Adrenal gland (tissue), 5 donors: Measurements from ENCODE around the gene RNF222.
"Not testable (repeated sequence)": the region's sequence is repeated elsewhere in the genome, so short reads cannot be mapped to it uniquely, and the experiment has no call there.

Experiments used
- POLR2A ChIP-seq, 2 donors: fragments of 450-650 bp; IDR thresholded peaks; one replicate each; pipeline ENCODE4 v1.6.1; 2017; ENCODE audit warnings: antibody characterized with exemption in 2 of 2, mild to moderate bottlenecking in 2 of 2, moderate library complexity in 1 of 2
- TF ChIP-seq, protein P1 (sequence below), 6 experiments: fragments of 450-650 bp in 4 of 6; fragments of 200-600 bp in 2 of 6; sonication (generic) in 1 of 6; IDR thresholded peaks; 1 replicate in 5 of 6; 2 replicates in 1 of 6; pipeline versions ENCODE4 v1.5.1 to v1.8.0; 2016 to 2021; ENCODE audit warnings: antibody characterized with exemption in 6 of 6, mild to moderate bottlenecking in 2 of 6, moderate library complexity in 1 of 6
- donor health status: DM: no; HTN: no; CAD: no.

DNA sequence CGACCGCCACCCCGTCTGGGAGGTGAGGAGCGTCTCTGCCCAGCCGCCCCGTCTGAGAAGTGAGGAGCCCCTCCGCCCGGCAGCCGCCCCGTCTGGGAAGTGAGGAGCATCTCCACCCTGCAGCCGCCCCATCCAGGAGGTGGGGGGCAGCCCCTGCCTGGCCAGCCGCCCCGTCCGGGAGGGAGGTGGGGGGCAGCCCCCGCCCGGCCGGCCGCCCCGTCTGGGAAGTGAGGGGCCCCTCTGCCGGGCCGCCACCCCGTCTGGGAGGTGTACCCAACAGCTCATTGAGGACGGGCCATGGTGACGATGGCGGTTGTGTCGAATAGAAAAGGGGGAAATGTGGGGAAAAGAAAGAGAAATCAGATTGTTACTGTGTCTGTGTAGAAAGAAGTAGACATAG, 23.8 kb downstream of the RNF222 start:
- TF ChIP-seq, protein P1, sequence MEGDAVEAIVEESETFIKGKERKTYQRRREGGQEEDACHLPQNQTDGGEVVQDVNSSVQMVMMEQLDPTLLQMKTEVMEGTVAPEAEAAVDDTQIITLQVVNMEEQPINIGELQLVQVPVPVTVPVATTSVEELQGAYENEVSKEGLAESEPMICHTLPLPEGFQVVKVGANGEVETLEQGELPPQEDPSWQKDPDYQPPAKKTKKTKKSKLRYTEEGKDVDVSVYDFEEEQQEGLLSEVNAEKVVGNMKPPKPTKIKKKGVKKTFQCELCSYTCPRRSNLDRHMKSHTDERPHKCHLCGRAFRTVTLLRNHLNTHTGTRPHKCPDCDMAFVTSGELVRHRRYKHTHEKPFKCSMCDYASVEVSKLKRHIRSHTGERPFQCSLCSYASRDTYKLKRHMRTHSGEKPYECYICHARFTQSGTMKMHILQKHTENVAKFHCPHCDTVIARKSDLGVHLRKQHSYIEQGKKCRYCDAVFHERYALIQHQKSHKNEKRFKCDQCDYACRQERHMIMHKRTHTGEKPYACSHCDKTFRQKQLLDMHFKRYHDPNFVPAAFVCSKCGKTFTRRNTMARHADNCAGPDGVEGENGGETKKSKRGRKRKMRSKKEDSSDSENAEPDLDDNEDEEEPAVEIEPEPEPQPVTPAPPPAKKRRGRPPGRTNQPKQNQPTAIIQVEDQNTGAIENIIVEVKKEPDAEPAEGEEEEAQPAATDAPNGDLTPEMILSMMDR (IDR thresholded peaks at IDR 0.05), result not testable (repeated sequence)
- TF ChIP-seq POLR2A (IDR thresholded peaks at IDR 0.05), result not testable (repeated sequence)
